PC-9 (cell line): Measurements from ENCODE around the gene C10orf105. TPM values are rescaled to one million over a fixed set of nuclear protein-coding genes. Genes with fewer than 3 reads are reported as not detected.

Source experiments
- BruUV-seq: library from RNA; stranded (reverse); fragments of 400-500 nt; replicated peaks from 2 replicates; lab custom pipeline; 2021; lab: Mats Ljungman, UMichigan
- CTCF ChIA-PET: fragments of 300-600 bp; sonication (Branson Sonifier 250); formaldehyde crosslinking; loops from one replicate; lab custom pipeline; 2022; ENCODE audit warnings: antibody characterized with exemption; lab: Charles Lee
- POLR2A ChIA-PET: fragments of 300-600 bp; sonication (Branson Sonifier 250); formaldehyde crosslinking; loops from one replicate; lab custom pipeline; 2022; ENCODE audit warnings: antibody characterized with exemption; ENCODE audit not compliant: unreplicated experiment; lab: Charles Lee
- DNase-seq, 2 experiments: peaks; one replicate each; pipeline versions ENCODE4 v3.0.0 to v3.0.0-alpha.2; 2015 to 2022; ENCODE audit warnings: mixed read lengths in 1 of 2
- H2AFZ ChIP-seq: fragments of 200-600 bp; sonication (generic); 2 replicates; pipeline ENCODE4 v1.8.1; 2017; ENCODE audit warnings: antibody characterized with exemption
- H3F3A ChIP-seq: fragments of 200-600 bp; sonication (generic); 2 replicates; pipeline ENCODE4 v1.8.1; 2017; ENCODE audit warnings: antibody characterized with exemption, mild to moderate bottlenecking, low read depth; ENCODE audit not compliant: insufficient read depth
- H3K27ac ChIP-seq: fragments of 200-600 bp; sonication (generic); 2 replicates; pipeline ENCODE4 v1.6.1; 2016; ENCODE audit warnings: mixed run types
- H3K27me3 ChIP-seq: fragments of 200-600 bp; sonication (generic); 2 replicates; pipeline ENCODE4 v1.6.1; 2016; ENCODE audit warnings: low read depth, mixed run types; ENCODE audit not compliant: insufficient read depth
- H3K36me3 ChIP-seq: fragments of 200-600 bp; sonication (generic); 2 replicates; pipeline ENCODE4 v1.6.1; 2016; ENCODE audit warnings: low read depth, mixed run types
- H3K4me1 ChIP-seq: fragments of 200-600 bp; sonication (generic); replicated peaks from 2 replicates; pipeline ENCODE4 v1.6.1; 2016; ENCODE audit warnings: mixed run types; ENCODE audit not compliant: insufficient read depth
- H3K4me2 ChIP-seq: fragments of 200-600 bp; sonication (generic); 2 replicates; pipeline ENCODE4 v1.6.1; 2017; ENCODE audit warnings: mixed run types
- H3K4me3 ChIP-seq: fragments of 200-600 bp; sonication (generic); 2 replicates; pipeline ENCODE4 v1.6.1; 2016; ENCODE audit warnings: mixed run types
- H3K79me2 ChIP-seq: fragments of 200-600 bp; sonication (generic); 2 replicates; pipeline ENCODE4 v1.6.1; 2017; ENCODE audit warnings: low read depth, mixed run types
- H3K9me2 ChIP-seq: fragments of 200-600 bp; sonication (generic); 2 replicates; pipeline ENCODE4 v1.8.1; 2017; ENCODE audit warnings: mild to moderate bottlenecking; ENCODE audit not compliant: insufficient read depth
- H3K9me3 ChIP-seq: fragments of 200-600 bp; sonication (generic); 2 replicates; pipeline ENCODE4 v1.8.1; 2016; ENCODE audit warnings: low read depth; ENCODE audit not compliant: insufficient read depth
- H4K20me1 ChIP-seq: fragments of 200-600 bp; sonication (generic); 2 replicates; pipeline ENCODE4 v1.8.1; 2017; ENCODE audit not compliant: insufficient read depth
- CTCF ChIP-seq: fragments of 200-600 bp; sonication (generic); conservative IDR thresholded peaks from 2 replicates; pipeline ENCODE4 v1.6.1; 2017; ENCODE audit warnings: mixed run types, antibody characterized with exemption, mild to moderate bottlenecking, moderate library complexity
- EZH2 ChIP-seq: fragments of 200-600 bp; sonication (generic); IDR thresholded peaks from 2 replicates; pipeline ENCODE4 v1.8.0; 2017; ENCODE audit warnings: antibody characterized with exemption, low read depth
- intact Hi-C: fragments of 100-400 bp; cut with micrococcal nuclease; formaldehyde crosslinking; loops from one replicate; pipeline ENCODE4 v1.10.0; 2022; ENCODE audit not compliant: unreplicated experiment
- total RNA-seq: library from RNA; stranded (reverse); gene quantifications from 2 replicates; pipeline ENCODE4 v1.2.3, GENCODE V29; 2021

The C10orf105 gene
- total RNA-seq, 1 experiment from 2014 or later = not detected

GRCh38 chr10:71696628-71697326, 22.8 kb downstream of the C10orf105 start:
- ChIA-PET POLR2A (interaction anchor here (0.5 kb wide), 1 partner anchor 352 kb away, joined by 4 read pairs; no protein-coding TSS in a partner anchor), CTCF (interaction anchor here (0.5 to 1.6 kb wide), 13 partner anchors 9 to 377 kb away, joined by 3 to 15 read pairs (median 3); partner anchors contain the start of gene SLC29A3)
- Histone ChIP-seq H3K9me3 (no peaks in the 10 kb centered on the region), H2AFZ (no peak overlapping the region), H3K4me1 (peaks cover 27% of the 10 kb centered on the region), H3K4me2 (no peak overlapping the region), H3K27ac (no peak overlapping the region), H3K27me3 (no peaks in the 10 kb centered on the region), H3K9me2 (no peaks in the 10 kb centered on the region), H3F3A (peaks cover 6% of the 10 kb centered on the region; the same call in 1 of the 2 replicates), H3K36me3 (no peaks in the 10 kb centered on the region), H3K79me2 (no peaks in the 10 kb centered on the region), H4K20me1 (no peaks in the 10 kb centered on the region), H3K4me3 (no peak overlapping the region)
- intact Hi-C loops = loop anchor here (1.0 kb wide), 2 partner anchors 377 to 382 kb away; partner anchors contain the start of gene SLC29A3
- TF ChIP-seq EZH2 (no peak), CTCF (peak; percentile 98)
- DNase-seq = peak in 1 of 2 experiments; percentile 68
- BruUV-seq = no TSS peak

- H3K9me3 ChIP-seq = no peaks in the 10 kb centered on the region
- H3K36me3 ChIP-seq = no peaks in the 10 kb centered on the region
- intact Hi-C loops = loop anchor here (1.0 kb wide), 2 partner anchors 376 to 381 kb away; partner anchors contain the start of gene SLC29A3
- ChIA-PET POLR2A (no interaction called here), CTCF (interaction anchor here (0.5 to 1.6 kb wide), 9 partner anchors 13 to 376 kb away, joined by 3 to 10 read pairs (median 3); partner anchors contain the start of gene SLC29A3)
- peaks cover 6% of the 10 kb centered on the region; the same call in 1 of the 2 replicates for H3F3A ChIP-seq
- TF ChIP-seq CTCF (no peak), EZH2 (no peak)
- H3K9me2 ChIP-seq = no peaks in the 10 kb centered on the region
- H3K79me2 ChIP-seq = no peaks in the 10 kb centered on the region
- no peak for DNase-seq
- no peaks in the 10 kb centered on the region for H4K20me1 ChIP-seq
- no TSS peak for BruUV-seq
- H3K27me3 ChIP-seq = no peaks in the 10 kb centered on the region
- no peak overlapping the region for H3K4me3 ChIP-seq
- H2AFZ ChIP-seq = no peak overlapping the region
- H3K4me1 ChIP-seq = peaks cover 27% of the 10 kb centered on the region
- H3K27ac ChIP-seq = no peak overlapping the region
- no peak overlapping the region for H3K4me2 ChIP-seq
Observed at GRCh38 chr10:71695502-71696476, 23.8 kb downstream of the C10orf105 start.

GRCh38 chr10:71694567-71694968, 25.0 kb downstream of the C10orf105 start:
- Histone ChIP-seq H3K4me1 (peaks cover 27% of the 10 kb centered on the region), H3K9me2 (no peaks in the 10 kb centered on the region), H3F3A (peaks cover 6% of the 10 kb centered on the region; the same call in 1 of the 2 replicates), H4K20me1 (no peaks in the 10 kb centered on the region), H3K4me2 (no peak overlapping the region), H3K27me3 (no peaks in the 10 kb centered on the region), H3K4me3 (no peak overlapping the region), H2AFZ (no peak overlapping the region), H3K9me3 (no peaks in the 10 kb centered on the region), H3K79me2 (no peaks in the 10 kb centered on the region), H3K36me3 (no peaks in the 10 kb centered on the region), H3K27ac (no peak overlapping the region)
- intact Hi-C loops = loop anchor here (5.0 kb wide), 1 partner anchor 72 kb away; no protein-coding TSS in a partner anchor
- TF ChIP-seq EZH2 = no peak
- TF ChIP-seq CTCF = no peak
- DNase-seq = no peak
- ChIA-PET POLR2A (interaction anchor here (0.7 kb wide), 1 partner anchor 15 kb away, joined by 4 read pairs; no protein-coding TSS in a partner anchor), CTCF (interaction anchor here (0.6 to 1.1 kb wide), 2 partner anchors 87 to 144 kb away, joined by 3 read pairs; no protein-coding TSS in a partner anchor)
- BruUV-seq = no TSS peak
